Superior temporal gyrus (tissue), 1 donor: ENCODE measurements around the gene NEO1.
"Not testable (repeated sequence)": the region's sequence is repeated elsewhere in the genome, so short reads cannot be mapped to it uniquely, and the experiment has no call there.

ENCODE experiments used
- DNase-seq: peaks from one replicate; pipeline ENCODE4 v3.0.0-alpha.2; 2016; ENCODE audit errors: extremely low spot score

The NEO1 gene

GRCh38 chr15:73300286-73300685, 248.0 kb downstream of the NEO1 start:
- not testable (repeated sequence) for DNase-seq

GRCh38 chr15:73303636-73304035, 251.4 kb downstream of the NEO1 start:
- DNase-seq, result no peak

GRCh38 chr15:73305331-73306211, 253.3 kb downstream of the NEO1 start:
- DNase-seq, result peak; percentile 72

- no peak for DNase-seq
Measured at GRCh38 chr15:73308305-73308704, 256.0 kb downstream of the NEO1 start.

- DNase-seq, result no peak
Measured at GRCh38 chr15:73313861-73314260, 261.6 kb downstream of the NEO1 start.

- DNase-seq, result peak; percentile 14
Measured at GRCh38 chr15:73317651-73318462, 265.6 kb downstream of the NEO1 start.

- no peak for DNase-seq
Measured at GRCh38 chr15:73318463-73319351, 266.4 kb downstream of the NEO1 start.

GRCh38 chr15:73319460-73320245, 267.4 kb downstream of the NEO1 start:
- DNase-seq, result no peak

GRCh38 chr15:73320619-73321180, 268.4 kb downstream of the NEO1 start:
- no peak for DNase-seq

GRCh38 chr15:73321496-73322450, 269.5 kb downstream of the NEO1 start:
- no peak for DNase-seq

GRCh38 chr15:73322665-73323373, 270.6 kb downstream of the NEO1 start:
- DNase-seq, result no peak

GRCh38 chr15:73323374-73323955, 271.2 kb downstream of the NEO1 start:
- no peak for DNase-seq

- DNase-seq, result no peak
Measured at GRCh38 chr15:73323956-73324355, 271.7 kb downstream of the NEO1 start.

GRCh38 chr15:73324496-73325170, 272.4 kb downstream of the NEO1 start:
- DNase-seq, result no peak

- no peak for DNase-seq
Measured at GRCh38 chr15:73325191-73325861, 273.1 kb downstream of the NEO1 start.

- DNase-seq, result no peak
Measured at GRCh38 chr15:73326157-73326556, 273.9 kb downstream of the NEO1 start.

- DNase-seq, result no peak
Measured at GRCh38 chr15:73328149-73328820, 276.0 kb downstream of the NEO1 start.
